NT2/D1 (cell line): ENCODE data around the gene MMP24.

Source experiments
- DNase-seq: peaks from one replicate; pipeline ENCODE4 v3.0.0-alpha.2; 2011; ENCODE audit warnings: low read depth, low spot score
- H3K27me3 ChIP-seq: 2 replicates; pipeline ENCODE4 v1.6.0; 2011; ENCODE audit warnings: mild to moderate bottlenecking; ENCODE audit not compliant: insufficient read length, insufficient read depth
- H3K36me3 ChIP-seq: 2 replicates; pipeline ENCODE4 v1.6.1; 2011; ENCODE audit warnings: mild to moderate bottlenecking, low read length, mixed read lengths; ENCODE audit not compliant: insufficient read depth, insufficient read length
- H3K4me1 ChIP-seq: 2 replicates; pipeline ENCODE4 v1.5.1; 2011; ENCODE audit not compliant: insufficient read depth, insufficient read length
- H3K4me3 ChIP-seq: 2 replicates; pipeline ENCODE4 v1.5.1; 2011; ENCODE audit warnings: low read depth; ENCODE audit not compliant: insufficient read length
- H3K9ac ChIP-seq: 2 replicates; pipeline ENCODE4 v1.6.0; 2011; ENCODE audit warnings: low read depth; ENCODE audit not compliant: insufficient read length
- H3K9me3 ChIP-seq: 2 replicates; pipeline ENCODE4 v1.5.1; 2011; ENCODE audit warnings: mild to moderate bottlenecking, low read length; ENCODE audit not compliant: insufficient read depth
- SUZ12 ChIP-seq: IDR thresholded peaks from 2 replicates; pipeline ENCODE4 v1.6.1; 2011; ENCODE audit not compliant: insufficient read length, insufficient read depth; ENCODE audit errors: extremely low read depth
- YY1 ChIP-seq: IDR thresholded peaks from 2 replicates; pipeline ENCODE4 v1.6.1; 2011; ENCODE audit not compliant: insufficient read length, insufficient read depth
- ZNF274 ChIP-seq: IDR thresholded peaks from 2 replicates; pipeline ENCODE4 v1.6.1; 2011; ENCODE audit warnings: mild to moderate bottlenecking, low read depth, low read length

The MMP24 gene

DNA sequence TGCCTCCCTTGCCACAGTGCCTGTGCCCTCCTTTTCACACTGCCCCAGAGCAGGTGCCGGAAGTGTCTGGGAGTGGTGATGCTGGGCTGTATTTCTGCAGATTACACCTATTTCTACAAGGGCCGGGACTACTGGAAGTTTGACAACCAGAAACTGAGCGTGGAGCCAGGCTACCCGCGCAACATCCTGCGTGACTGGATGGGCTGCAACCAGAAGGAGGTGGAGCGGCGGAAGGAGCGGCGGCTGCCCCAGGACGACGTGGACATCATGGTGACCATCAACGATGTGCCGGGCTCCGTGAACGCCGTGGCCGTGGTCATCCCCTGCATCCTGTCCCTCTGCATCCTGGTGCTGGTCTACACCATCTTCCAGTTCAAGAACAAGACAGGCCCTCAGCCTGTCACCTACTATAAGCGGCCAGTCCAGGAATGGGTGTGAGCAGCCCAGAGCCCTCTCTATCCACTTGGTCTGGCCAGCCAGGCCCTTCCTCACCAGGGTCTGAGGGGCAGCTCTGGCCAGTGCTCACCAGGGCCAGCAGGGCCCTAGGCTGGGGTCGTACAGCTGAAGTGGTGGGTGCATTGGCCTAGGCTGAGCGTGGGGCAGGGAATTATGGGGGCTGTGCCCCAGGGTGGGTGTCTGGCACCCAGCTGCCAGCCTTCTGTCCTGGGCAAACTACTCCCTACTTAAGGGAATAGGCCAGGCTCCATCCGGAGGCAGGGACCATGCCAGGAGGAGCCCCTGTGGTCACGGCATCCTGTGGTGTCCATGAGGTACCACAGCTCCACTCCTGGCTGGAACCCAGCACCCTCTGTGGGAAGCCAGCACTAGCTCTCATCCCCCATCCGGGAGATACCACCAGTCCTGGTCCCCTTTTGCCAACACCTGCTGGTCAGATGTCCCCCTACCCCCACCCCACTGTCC lies 47.9 kb downstream of the MMP24 start:
- TF ChIP-seq SUZ12, result no peak
- no peak for TF ChIP-seq ZNF274
- TF ChIP-seq YY1, result no peak
- Histone ChIP-seq H3K9me3 (no peaks in the 10 kb centered on the region), H3K4me3 (no peak overlapping the region), H3K36me3 (peaks cover 88% of the 10 kb centered on the region), H3K9ac (peak overlapping the region; percentile 37), H3K4me1 (peaks cover 36% of the 10 kb centered on the region), H3K27me3 (no peaks in the 10 kb centered on the region)
- no peak for DNase-seq

DNA sequence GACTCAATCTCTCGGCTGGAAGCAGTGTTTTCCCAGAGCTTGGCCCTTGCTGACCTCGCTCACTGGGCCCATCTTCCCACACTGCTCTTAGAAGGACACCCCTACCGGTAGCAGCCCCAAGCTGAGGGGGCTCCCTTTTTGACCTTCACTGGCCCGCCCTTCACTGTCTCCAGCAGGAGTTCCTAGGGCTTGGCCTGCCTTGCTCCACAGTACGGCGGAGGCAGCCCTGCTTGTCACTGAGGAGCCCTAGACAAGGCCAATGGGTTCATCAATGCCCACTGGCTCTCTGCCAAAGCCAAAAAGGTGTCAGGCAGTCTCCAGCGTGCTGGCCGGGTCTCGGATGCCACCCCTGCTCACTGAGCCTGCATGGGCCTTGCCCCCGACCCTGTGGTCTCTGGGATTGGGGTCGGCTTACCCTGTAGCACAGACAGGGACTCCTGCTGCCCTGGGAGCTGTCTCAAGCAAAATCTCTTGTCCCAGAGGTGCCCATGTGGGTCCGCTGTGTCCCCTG lies 49.3 kb downstream of the MMP24 start:
- Histone ChIP-seq H3K9me3 (no peaks in the 10 kb centered on the region), H3K9ac (peak overlapping the region; percentile 89), H3K36me3 (peaks cover 88% of the 10 kb centered on the region), H3K4me3 (no peak overlapping the region), H3K4me1 (peaks cover 27% of the 10 kb centered on the region), H3K27me3 (no peaks in the 10 kb centered on the region)
- TF ChIP-seq YY1 (no peak), ZNF274 (no peak), SUZ12 (no peak)
- no peak for DNase-seq

DNA sequence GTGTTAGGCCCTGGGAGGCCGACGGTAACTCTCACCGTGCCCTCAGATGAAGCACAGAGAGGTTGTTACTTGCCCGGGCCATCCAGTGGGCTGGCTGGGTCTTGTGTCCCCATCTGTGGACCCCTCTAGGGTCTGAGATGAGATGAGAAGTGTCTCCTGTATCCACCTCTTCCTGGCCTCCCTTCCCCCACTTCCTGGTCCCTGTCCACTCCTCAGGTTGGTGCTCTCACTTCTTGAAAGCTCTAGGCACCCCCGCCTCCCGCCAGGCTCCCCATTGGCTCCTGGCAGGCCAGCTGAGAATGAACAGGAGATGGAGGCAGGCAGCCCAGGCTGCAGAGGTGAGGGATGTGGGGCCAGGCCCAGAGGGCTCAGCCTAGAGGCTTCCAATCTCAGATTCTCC lies 49.9 kb downstream of the MMP24 start:
- no peak for TF ChIP-seq YY1
- no peak for TF ChIP-seq SUZ12
- TF ChIP-seq ZNF274, result no peak
- H3K4me1 ChIP-seq, result peaks cover 21% of the 10 kb centered on the region
- DNase-seq, result no peak
- H3K27me3 ChIP-seq, result no peaks in the 10 kb centered on the region
- peak overlapping the region; percentile 89 for H3K9ac ChIP-seq
- peaks cover 86% of the 10 kb centered on the region for H3K36me3 ChIP-seq
- no peaks in the 10 kb centered on the region for H3K9me3 ChIP-seq
- peak overlapping the region; percentile 67 for H3K4me3 ChIP-seq

DNA sequence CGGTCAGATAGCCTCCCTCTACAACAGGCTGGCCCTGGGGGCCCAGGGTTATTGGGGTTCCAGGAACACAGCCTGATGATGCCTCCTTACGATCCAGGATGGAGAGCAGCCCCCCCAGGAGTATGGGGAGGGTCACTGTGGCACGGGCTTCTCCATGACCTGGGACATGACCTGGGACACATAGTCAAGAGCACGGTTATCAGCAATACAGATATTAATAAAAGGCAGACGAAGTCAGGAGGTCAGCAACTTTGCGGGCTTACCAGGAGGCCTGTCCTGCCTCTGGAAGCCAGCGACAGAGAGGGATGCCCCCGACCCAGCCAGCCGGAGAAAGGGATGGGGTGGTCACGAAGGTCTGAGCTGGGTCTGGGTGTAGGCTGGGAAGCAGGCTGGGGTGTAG lies 50.6 kb downstream of the MMP24 start:
- TF ChIP-seq SUZ12 (no peak), ZNF274 (no peak), YY1 (no peak)
- peak overlapping the region; percentile 67 for H3K4me3 ChIP-seq
- H3K36me3 ChIP-seq, result peaks cover 86% of the 10 kb centered on the region
- DNase-seq, result no peak
- no peaks in the 10 kb centered on the region for H3K27me3 ChIP-seq
- H3K9me3 ChIP-seq, result no peaks in the 10 kb centered on the region
- peak overlapping the region; percentile 89 for H3K9ac ChIP-seq
- peaks cover 18% of the 10 kb centered on the region for H3K4me1 ChIP-seq

DNA sequence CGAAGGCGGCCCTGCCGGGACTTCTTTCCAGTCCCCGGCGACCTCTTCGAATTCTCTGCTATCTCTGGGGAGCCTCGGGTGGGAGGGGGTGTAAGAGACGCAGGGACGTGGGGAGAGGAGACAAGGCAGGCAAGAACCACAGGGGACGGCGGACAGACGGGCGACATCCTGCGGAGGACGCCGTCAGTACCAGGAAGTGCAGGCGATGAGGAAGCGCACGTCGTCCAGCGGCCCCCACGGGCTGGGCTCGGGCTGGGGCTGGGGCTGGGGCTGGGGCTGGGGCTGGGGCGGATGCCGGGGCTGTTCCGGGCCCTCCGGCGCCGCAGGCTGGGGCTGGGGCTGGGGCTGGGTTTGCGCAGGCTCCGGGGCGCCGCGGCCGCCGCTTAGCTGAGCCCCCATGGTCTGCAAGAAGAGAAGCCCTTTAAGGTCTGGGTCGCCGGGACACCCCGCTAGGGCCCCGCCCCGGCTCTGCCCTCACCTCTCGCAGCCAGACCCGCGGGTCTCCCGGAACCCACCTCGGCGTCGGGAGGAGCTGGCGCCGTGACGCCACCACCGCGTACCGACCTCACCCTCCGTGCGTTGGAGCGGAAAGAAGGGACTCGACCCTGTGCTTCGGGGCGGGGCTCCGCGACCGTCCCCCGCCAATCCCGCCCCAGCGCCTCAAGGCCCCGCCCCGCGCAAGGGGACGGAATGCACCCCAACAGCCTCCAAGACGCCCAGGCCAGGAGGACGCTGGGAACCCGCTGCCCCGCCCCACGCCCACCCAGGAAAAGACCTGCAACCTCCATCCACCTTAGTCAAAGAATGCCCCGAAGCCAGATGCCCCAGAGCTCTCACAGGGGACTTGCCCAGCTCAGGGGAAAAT lies 51.3 kb downstream of the MMP24 start, which contains the start of gene MMP24OS:
MMP24OS (minus strand) TSS at position 592 of the 865 bp plus-strand sequence; CDS start at position 399, 193 bp downstream.
- no peaks in the 10 kb centered on the region for H3K27me3 ChIP-seq
- H3K9ac ChIP-seq, result peak within 1 kb of the TSS; percentile 89
- TF ChIP-seq YY1 (no peak), ZNF274 (no peak), SUZ12 (no peak)

DNA sequence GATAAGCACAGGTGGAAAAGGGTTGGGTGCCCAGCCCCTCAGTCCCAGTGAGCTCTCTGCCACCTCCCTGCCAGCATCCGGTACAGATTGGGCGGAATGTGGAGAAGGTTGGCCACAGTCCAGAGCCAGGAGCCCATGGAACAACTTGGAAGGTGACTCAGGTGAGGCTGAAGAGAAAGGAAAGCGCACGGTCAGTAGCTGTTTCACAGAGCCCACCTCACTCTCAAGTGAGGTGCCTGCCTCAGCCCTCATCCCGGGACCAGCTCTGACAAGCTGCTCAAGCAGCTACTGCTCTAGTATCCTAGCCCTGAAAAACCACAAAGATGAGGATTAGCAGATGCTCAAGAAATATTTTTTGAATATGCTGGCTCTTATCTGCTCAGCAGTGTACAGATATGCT lies 52.5 kb downstream of the MMP24 start:
- peaks cover 18% of the 10 kb centered on the region for H3K4me1 ChIP-seq
- no peaks in the 10 kb centered on the region for H3K9me3 ChIP-seq
- no peak for DNase-seq
- H3K9ac ChIP-seq, result no peak overlapping the region
- no peak for TF ChIP-seq YY1
- no peak for TF ChIP-seq ZNF274
- no peak for TF ChIP-seq SUZ12
- no peak overlapping the region for H3K4me3 ChIP-seq
- no peaks in the 10 kb centered on the region for H3K27me3 ChIP-seq
- peaks cover 86% of the 10 kb centered on the region for H3K36me3 ChIP-seq

More for the DNA sequence above, 51.3 kb downstream of the MMP24 start, which contains the start of gene MMP24OS:
- H3K4me3 ChIP-seq, result peak within 1 kb of the TSS; percentile 67
- peaks cover 18% of the 10 kb centered on the region for H3K4me1 ChIP-seq
- DNase-seq, result peak; percentile 90
- H3K9me3 ChIP-seq, result no peaks in the 10 kb centered on the region
- peaks cover 87% of the 10 kb centered on the region for H3K36me3 ChIP-seq

DNA sequence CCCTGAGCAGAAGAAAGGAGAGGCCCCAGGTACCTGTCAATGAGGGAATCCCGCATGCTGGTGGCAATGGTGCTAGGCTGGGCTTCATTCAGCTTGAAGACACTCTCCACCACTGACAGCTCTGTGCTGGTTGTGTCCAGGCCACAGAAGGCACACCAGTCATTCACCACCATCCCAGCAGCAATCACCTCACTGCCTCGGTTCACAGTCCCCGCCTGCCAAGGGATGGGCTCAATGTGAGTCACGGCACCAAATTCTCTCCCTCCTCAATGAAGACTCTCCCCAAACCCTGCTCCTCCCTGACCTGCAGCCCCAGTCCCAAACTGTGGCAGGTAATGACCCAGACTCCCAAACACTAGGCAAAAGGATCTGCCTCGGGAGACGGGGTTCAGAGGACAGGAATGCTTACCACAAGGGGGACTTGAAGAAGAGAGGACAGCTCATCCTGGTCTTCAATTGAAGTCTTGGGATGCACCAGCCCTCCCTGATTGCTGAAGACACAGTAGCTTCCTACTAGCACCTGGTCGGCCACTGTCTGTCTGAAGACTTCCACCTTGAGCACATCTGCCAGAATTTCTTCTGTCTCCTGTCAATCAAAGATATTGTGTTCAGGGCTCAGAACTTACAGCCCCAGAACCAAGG lies 53.2 kb downstream of the MMP24 start:
- DNase-seq, result no peak
- Histone ChIP-seq H3K27me3 (no peaks in the 10 kb centered on the region), H3K4me3 (no peak overlapping the region), H3K9me3 (no peaks in the 10 kb centered on the region), H3K36me3 (peaks cover 80% of the 10 kb centered on the region), H3K4me1 (peaks cover 18% of the 10 kb centered on the region), H3K9ac (no peak overlapping the region)
- no peak for TF ChIP-seq YY1
- TF ChIP-seq ZNF274, result no peak
- TF ChIP-seq SUZ12, result no peak
